Kasumi-1 (cell line): ENCODE measurements around the gene PCDHAC2.

Experiments
- DNase-seq, 2 experiments: peaks; one replicate each; lab custom pipeline; 2025; lab: John Stamatoyannopoulos, UW

PCDHAC2 gene

DNA sequence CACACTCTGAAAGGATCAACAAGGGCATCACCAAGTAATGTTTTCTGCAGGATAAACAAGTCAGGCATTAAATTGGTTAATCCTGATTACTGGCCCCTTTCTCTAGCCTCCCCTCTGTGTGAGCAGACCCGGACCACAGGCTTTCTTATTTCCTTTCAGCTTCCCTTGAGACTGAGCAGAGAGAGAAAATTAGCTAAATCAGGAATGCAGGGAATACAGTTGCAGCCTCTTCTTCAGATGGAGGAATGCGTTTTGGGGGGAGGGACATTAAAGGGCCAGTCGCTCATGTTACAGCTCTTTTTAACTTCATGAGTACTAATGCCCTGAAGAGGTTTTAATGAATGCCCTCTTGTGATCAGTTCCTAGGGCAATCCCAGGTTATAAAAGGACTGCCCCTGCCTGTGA lies 19.8 kb downstream of the PCDHAC2 start:
- DNase-seq = no peak

DNA sequence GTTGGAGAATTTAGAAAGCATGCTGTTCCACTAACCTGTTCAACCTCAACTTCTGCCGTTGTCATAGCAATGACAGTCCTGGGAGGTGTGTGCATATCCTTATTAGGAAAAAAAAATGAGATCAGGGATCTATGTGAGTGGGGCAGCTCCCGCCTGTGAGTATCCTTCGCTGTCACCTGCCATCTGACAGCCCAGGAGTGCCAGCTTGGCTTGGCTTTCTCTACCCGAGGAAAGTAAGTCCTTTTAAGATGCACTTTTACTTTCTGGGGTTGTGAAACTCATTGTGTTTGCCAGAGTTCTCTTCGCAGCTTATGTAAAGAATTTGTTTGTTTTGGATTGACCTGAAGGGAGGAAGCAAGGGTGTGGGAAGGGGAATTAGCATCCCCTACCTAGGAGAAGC lies 21.8 kb downstream of the PCDHAC2 start:
- no peak for DNase-seq

GRCh38 chr5:140988608-140989007 lies 22.3 kb downstream of the PCDHAC2 start:
- DNase-seq = no peak

- no peak for DNase-seq
Observed at GRCh38 chr5:140989254-140990020, 23.2 kb downstream of the PCDHAC2 start.

- DNase-seq = no peak
Observed at GRCh38 chr5:140992828-140993227, 26.6 kb downstream of the PCDHAC2 start.

DNA sequence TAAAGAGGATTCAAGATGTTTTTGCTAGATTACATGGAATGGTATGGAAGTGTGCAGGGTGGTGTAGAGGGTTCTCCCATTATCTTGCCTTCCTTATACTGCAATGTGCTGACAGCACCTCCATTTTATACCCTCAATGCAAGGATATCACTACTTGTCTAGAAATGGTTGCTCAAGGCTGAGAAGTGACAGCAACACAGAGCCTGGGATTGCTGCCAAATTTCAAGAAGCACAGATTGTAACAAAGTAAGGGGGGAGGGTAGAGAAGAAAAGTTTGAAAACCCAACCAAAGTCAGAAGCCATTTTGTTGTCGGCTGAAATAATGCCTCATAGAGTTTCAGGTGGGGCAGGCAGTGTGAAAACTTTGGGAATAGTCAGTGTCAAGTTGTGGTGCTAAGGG lies 29.8 kb downstream of the PCDHAC2 start:
- no peak for DNase-seq

- no peak for DNase-seq
Observed at GRCh38 chr5:140998921-140999410, 32.7 kb downstream of the PCDHAC2 start.

- DNase-seq = no peak
Observed at GRCh38 chr5:141001446-141001843, 35.2 kb downstream of the PCDHAC2 start.

DNA sequence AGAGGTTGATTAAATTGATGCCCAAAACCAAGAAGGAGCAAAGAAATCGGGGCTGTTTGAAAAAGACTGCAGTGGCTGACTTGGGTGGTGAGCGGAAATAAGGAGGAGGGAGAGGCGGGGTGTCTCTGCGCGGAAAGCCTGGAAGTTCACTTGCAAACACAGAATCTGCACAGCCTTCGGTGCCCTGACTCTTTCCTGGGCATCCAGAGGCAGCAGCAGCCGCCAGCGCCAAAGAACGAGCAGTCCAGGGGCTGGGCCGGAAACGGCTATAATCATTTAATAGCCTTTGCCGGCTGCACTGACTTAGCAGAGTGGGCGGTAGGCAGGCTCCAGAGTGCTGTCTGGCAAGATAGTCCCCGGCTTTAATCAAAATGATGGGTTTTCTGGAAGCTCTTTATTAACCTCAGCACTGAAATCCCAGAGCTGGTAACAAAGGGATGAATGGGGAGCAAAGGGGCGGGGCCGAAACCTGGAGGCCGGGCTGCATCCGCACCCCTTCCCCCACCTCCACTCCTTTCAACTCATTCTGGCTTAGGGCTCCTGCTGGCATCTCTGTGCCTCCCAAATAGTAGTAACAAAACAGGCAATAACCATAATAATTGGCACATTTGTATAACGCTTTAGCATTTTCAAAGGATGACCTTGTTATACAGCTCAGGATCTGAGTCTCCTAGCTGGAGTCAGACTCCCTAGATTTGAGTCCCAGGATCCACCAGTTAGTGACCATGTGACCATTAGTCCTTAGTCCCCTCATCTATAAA lies 35.7 kb downstream of the PCDHAC2 start:
- DNase-seq = no peak

DNA sequence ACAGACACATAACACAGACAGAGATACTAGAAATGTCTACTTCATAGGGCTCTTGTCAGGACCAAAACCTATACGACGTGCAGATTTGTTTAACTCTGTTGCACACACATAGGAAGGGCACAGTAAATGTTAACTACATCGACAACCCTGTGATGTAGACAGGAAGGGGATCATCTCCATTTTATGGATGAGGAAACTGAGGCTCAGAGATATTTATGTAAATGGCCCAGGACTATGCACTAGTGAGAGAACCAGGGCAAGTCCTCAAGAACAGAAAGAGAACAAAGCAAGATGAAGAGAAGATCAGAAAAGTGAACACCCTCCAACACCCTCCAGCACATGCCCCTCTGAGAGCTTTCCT lies 36.3 kb downstream of the PCDHAC2 start:
- DNase-seq = no peak

DNA sequence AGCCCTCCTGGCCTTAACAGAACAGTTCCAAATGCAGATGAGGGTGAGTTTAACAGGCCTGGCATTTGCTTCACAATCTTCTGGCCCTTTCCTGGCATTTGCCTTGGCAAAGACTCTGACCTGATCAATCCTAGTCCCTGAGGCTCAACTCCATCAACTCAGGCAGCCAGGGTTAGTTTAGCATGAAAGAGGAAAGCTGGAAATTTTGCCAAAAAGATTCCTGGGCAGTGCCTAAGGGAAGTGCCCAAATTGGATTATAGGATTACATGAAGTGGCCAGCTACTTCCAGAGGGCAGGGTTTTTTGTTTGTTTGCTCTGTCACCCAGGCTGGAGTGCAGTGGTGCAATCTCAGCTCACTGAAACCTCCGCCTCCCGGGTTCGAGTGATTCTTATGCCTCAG lies 36.8 kb downstream of the PCDHAC2 start:
- DNase-seq = no peak

DNA sequence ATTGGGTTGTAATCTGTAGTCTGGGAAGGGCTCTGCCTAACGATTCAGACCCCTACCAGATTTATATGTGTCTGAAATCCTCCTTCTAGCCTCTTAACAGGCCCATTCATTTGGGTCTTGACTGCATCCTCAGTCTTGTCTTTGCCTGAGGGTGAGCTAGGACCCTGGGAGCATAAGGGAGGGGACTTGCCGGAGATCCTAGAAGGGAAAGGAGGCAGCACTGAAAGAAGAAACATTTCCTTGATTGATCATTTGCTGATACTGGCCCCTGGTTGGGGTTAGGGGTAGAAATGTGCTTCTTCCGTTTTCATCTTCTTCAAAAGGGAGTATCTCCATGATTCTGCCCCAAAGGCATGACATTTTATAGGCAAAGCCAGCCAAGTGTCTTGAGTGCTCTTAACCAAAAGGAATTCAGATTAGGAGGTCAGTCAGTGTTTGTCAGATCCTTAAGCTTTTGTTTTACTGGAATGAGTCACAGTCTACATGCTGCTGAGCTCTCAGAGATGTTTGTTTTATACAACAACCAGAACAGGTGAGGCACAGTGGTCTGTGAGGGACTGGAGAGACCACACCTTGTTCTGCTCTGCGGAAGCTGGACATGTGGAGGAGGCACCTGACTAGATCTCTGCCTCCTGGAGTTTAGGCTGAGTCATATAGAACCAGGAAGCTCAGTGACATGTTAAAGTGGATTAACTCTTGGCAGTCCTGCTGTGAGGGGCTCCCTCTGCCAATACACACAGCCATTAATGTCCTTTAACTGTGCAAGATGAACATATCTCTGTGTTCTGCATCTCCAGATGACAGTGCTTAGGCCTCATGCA lies 37.7 kb downstream of the PCDHAC2 start:
- DNase-seq = no peak

DNA sequence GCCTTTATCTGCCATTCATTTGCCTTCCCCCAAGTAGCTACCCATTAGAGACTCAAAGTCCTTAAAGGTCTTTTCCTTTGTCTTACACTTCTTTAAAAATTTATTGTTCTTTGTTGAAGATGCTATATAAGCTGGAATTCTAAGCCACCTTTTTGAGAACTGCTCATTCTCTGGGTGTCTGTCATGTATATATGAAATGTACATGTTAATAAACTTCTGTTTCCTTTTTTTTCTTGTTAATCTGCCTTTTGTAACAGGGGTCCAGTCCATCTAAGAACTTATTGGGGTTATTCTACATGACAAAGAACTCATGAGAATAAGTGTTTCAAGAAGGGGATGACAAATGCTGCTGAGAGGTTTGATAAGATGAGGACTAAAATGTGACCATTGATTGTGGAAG lies 41.5 kb downstream of the PCDHAC2 start:
- no peak for DNase-seq

DNA sequence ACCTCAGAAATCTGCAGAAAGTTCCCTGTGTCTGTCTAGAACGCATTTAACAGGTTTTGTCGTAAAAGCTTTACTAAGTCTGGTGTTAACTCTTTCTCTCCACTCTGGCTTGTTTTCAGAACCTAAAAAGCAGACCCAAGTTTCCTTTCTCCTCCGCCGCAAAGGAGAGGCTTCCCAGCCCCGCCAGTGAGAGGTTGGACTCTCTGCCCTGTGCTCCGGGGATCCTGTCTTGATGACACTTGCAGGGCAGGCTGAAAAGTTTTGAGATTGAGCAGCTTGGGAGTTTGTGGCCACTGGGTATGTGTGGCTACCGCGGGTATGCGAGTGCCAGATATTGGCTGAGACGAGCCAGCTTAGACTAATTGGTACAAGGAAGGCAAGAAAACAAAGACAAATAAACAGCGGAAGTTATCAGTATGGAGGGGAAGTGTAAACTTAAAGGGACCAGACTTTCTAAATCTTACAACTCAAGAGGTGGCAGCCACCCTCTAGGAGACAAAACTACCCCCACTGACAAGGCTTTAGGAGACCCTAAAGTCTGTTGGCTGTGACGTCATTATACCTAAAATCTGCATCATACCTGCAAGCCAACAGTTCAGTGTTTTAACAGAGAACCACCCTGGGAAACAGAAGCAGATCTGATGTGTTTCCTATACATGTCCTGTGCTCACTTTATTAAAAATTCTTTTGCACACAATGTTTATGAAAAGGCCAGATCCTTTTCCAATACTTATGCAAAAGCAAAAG lies 43.9 kb downstream of the PCDHAC2 start:
- DNase-seq = no peak

- no peak for DNase-seq
Observed at GRCh38 chr5:141017943-141018342, 51.7 kb downstream of the PCDHAC2 start.
